ENCODE measurements around the gene CDO1. TPM values are rescaled to one million over a fixed set of nuclear protein-coding genes. Genes with fewer than 3 reads are reported as not detected.

Gene CDO1
- total RNA-seq, 2 experiments from 2014 or later = 0.19 to 0.34 TPM

DNA sequence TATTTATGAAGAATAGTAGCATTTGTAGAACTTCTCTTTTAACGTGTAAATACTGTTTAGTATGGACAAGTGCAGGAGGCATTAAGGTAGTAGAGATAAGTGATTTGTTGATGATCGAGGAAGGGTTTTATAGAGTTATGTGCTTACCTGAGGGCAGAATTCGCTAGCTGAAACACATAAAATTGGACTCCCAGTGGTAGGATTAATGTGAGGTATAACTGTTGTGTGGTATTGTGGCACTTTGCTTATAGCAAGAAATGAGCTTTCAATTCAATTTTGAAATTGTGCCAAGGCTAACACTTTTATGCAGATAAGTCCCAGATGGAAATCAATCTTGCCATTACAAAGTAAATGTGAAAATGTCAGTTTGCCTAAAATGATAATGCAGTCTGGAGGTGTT, 26.5 kb upstream of the CDO1 start:
- H3K27me3 ChIP-seq (ENCODE audit: control insufficient read depth in 1 of 2, insufficient read depth in 2 of 2, low read length in 2 of 2) = no peaks in the 10 kb centered on the region
- H3K27ac Mint-ChIP-seq = peak overlapping the region; percentile 97
- TF ChIP-seq, protein P1, sequence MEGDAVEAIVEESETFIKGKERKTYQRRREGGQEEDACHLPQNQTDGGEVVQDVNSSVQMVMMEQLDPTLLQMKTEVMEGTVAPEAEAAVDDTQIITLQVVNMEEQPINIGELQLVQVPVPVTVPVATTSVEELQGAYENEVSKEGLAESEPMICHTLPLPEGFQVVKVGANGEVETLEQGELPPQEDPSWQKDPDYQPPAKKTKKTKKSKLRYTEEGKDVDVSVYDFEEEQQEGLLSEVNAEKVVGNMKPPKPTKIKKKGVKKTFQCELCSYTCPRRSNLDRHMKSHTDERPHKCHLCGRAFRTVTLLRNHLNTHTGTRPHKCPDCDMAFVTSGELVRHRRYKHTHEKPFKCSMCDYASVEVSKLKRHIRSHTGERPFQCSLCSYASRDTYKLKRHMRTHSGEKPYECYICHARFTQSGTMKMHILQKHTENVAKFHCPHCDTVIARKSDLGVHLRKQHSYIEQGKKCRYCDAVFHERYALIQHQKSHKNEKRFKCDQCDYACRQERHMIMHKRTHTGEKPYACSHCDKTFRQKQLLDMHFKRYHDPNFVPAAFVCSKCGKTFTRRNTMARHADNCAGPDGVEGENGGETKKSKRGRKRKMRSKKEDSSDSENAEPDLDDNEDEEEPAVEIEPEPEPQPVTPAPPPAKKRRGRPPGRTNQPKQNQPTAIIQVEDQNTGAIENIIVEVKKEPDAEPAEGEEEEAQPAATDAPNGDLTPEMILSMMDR (IDR thresholded peaks at IDR 0.05) = no peak
- no peak overlapping the region for H3K27ac ChIP-seq (ENCODE audit: low read depth in 1 of 2, low read length in 2 of 2)
- no peaks in the 10 kb centered on the region for H3K9me3 Mint-ChIP-seq
- H3K4me1 ChIP-seq (ENCODE audit: insufficient read depth, low read length) = peaks cover 25% of the 10 kb centered on the region
- H3K4me1 Mint-ChIP-seq (ENCODE audit: low read depth) = peaks cover 65% of the 10 kb centered on the region
- DNase-seq (peak in 1 of 14 experiments; percentile 25), ATAC-seq (ENCODE audit: poor library complexity) (no peak)
- intact Hi-C loops (cut with DNase I, micrococcal nuclease) = loop anchor here (2.0 to 10.0 kb wide), 4 partner anchors 240 to 676 kb away; partner anchors contain the start of genes CCDC112 (in 1 of the 2), FEM1C (in 1 of the 2) and TRIM36 (in 1 of the 2)
- peaks cover 4% of the 10 kb centered on the region for H3K36me3 ChIP-seq (ENCODE audit: insufficient read depth, low read length)
- H3K4me3 ChIP-seq (ENCODE audit: low read length) = peak overlapping the region; percentile 71
- ChIA-PET POLR2A (interaction anchor here (1.0 to 2.7 kb wide), 5 partner anchors 8 to 581 kb away, joined by 3 to 11 read pairs (median 5); partner anchors contain the start of genes CCDC112 and COMMD10), CTCF (interaction anchor here (0.7 to 1.7 kb wide), 3 partner anchors 11 to 317 kb away, joined by 3 to 10 read pairs (median 4); no protein-coding TSS in a partner anchor)
- peak overlapping the region; percentile 99 for H3K4me3 Mint-ChIP-seq
- no peaks in the 10 kb centered on the region for H3K9me3 ChIP-seq (ENCODE audit: control insufficient read depth in 1 of 2, insufficient read depth in 1 of 2, low read length in 2 of 2)
- no peaks in the 10 kb centered on the region for H3K27me3 Mint-ChIP-seq
- peaks cover 18% of the 10 kb centered on the region for H3K36me3 Mint-ChIP-seq (ENCODE audit: low read depth)

DNA sequence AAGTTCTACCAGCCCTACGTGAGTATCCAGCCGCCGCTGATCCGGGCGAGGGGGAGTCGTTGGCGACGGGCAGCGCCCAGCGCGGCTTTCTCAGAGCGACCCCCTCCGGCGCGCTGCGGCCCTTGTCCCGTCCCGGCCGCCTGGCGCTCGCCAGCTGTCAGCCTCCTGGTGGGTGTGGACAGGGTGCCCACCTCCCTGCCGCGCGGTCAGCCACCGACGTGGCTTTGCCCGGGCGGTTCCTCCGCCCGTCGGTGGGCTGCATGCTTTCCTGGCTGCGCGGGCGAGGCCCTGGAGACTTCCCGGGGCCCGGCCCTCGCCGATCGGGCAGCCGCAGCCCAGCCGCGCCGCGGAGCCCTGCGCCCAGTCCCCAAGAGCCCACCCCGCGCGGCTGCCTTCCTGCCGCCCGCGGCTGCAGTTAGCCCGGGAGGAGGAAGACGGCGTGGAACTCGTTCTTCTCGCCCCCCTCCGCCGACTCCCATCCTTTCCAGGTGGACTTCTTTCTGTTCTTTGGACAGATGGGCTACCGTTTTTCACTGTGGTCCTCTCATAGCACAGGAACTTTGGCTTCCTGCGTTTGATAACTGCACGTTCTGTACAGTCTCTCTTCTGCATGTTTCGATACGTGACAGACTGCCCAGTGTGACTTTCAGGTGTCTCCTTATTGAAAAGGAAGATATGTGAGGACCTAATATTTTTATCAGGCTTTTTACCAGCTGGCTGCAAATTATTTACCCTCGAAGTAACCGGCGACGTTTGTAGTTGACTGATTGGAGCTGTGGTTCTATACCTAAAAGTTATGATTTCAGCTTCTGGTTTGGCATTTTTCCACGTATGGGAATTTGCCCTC, 25.9 kb upstream of the CDO1 start:
- intact Hi-C loops (cut with DNase I, micrococcal nuclease) = loop anchor here (2.0 to 10.0 kb wide), 4 partner anchors 240 to 675 kb away; partner anchors contain the start of genes CCDC112 (in 1 of the 2), FEM1C (in 1 of the 2) and TRIM36 (in 1 of the 2)
- Mint-ChIP-seq H3K4me1 (ENCODE audit: low read depth) (peaks cover 71% of the 10 kb centered on the region), H3K4me3 (peak overlapping the region; percentile 99), H3K9me3 (no peaks in the 10 kb centered on the region), H3K27ac (peak overlapping the region; percentile 97), H3K27me3 (no peaks in the 10 kb centered on the region), H3K36me3 (ENCODE audit: low read depth) (peaks cover 24% of the 10 kb centered on the region)
- TF ChIP-seq, protein P1 (IDR thresholded peaks at IDR 0.05) = no peak
- H3K36me3 ChIP-seq (ENCODE audit: insufficient read depth, low read length) = peaks cover 10% of the 10 kb centered on the region
- peaks cover 25% of the 10 kb centered on the region for H3K4me1 ChIP-seq (ENCODE audit: insufficient read depth, low read length)
- peak overlapping the region; percentile 71 for H3K4me3 ChIP-seq (ENCODE audit: low read length)
- no peaks in the 10 kb centered on the region for H3K9me3 ChIP-seq (ENCODE audit: control insufficient read depth in 1 of 2, insufficient read depth in 1 of 2, low read length in 2 of 2)
- DNase-seq (peak in 8 of 14 experiments; percentile 2 to 55 (median 21)), ATAC-seq (ENCODE audit: poor library complexity) (no peak)
- ChIA-PET POLR2A (interaction anchor here (0.7 to 2.7 kb wide), 10 partner anchors 7 to 580 kb away, joined by 3 to 16 read pairs (median 5); partner anchors contain the start of genes CCDC112, COMMD10, FEM1C and TMED7), CTCF (interaction anchor here (0.7 to 1.7 kb wide), 3 partner anchors 11 to 316 kb away, joined by 3 to 10 read pairs (median 4); no protein-coding TSS in a partner anchor)
- peak overlapping the region in 1 of 2 donors; percentile 85 for H3K27ac ChIP-seq (ENCODE audit: low read depth in 1 of 2, low read length in 2 of 2)
- H3K27me3 ChIP-seq (ENCODE audit: control insufficient read depth in 1 of 2, insufficient read depth in 2 of 2, low read length in 2 of 2) = no peaks in the 10 kb centered on the region

DNA sequence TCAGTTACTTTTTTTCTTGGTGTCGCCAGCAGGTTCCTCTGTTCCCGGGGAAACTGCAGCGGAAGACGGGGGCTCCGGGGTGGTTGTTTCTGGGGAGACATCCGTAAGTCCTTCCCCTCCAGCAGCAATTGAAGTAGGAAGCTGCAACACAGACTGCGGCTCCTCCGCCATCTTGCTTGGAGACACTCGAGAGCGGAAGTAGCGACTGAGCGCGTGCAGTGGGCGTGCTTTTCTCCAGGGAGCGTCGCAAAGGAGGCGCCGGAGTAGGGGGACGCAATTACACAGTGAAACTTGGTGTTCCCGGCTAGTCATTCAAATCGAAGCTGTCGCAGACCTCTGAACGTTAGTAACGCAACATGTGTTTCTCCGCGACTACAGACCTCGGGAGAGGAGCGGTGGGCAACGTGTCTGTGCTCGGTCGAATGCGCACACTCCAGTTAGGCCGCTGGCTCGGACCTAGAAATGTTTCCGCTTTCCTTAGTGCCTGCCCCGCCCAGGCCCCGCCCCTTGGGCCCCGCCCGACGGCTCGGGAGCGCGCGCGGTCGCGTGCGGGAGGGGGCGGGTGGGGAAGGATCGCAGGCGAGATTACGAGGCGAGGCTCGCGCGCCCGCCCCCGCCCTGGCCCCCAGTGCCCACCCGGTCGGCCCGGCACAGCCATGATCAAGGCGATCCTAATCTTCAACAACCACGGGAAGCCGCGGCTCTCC, 25.1 kb upstream of the CDO1 start, which contains the start of the genes AP3S1 and ATG12:
Gene AP3S1 (plus strand): TSS at position 554 of the 707 bp plus-strand sequence. CDS start 103 bp downstream, at position 657.
Gene ATG12 (minus strand): TSS at position 184 of the 707 bp plus-strand sequence. CDS start 13 bp downstream, at position 171.
- Histone ChIP-seq H3K4me3 (ENCODE audit: low read length) (peak within 1 kb of the TSS; percentile 71), H3K4me1 (ENCODE audit: insufficient read depth, low read length) (peaks cover 25% of the 10 kb centered on the region), H3K36me3 (ENCODE audit: insufficient read depth, low read length) (peaks cover 18% of the 10 kb centered on the region), H3K27me3 (ENCODE audit: control insufficient read depth in 1 of 2, insufficient read depth in 2 of 2, low read length in 2 of 2) (no peaks in the 10 kb centered on the region), H3K27ac (ENCODE audit: low read depth in 1 of 2, low read length in 2 of 2) (peak within 1 kb of the TSS; percentile 85 to 97), H3K9me3 (ENCODE audit: control insufficient read depth in 1 of 2, insufficient read depth in 1 of 2, low read length in 2 of 2) (no peaks in the 10 kb centered on the region)
- ATAC-seq (ENCODE audit: poor library complexity) (peak; percentile 89), DNase-seq (peak; percentile 79 to 96 (median 89))
- TF ChIP-seq, protein P1 (IDR thresholded peaks at IDR 0.05) = no peak
- H3K36me3 Mint-ChIP-seq (ENCODE audit: low read depth) = peaks cover 31% of the 10 kb centered on the region
- no peaks in the 10 kb centered on the region for H3K9me3 Mint-ChIP-seq
- peak within 1 kb of the TSS; percentile 97 for H3K27ac Mint-ChIP-seq
- peak within 1 kb of the TSS; percentile 99 for H3K4me3 Mint-ChIP-seq
- CTCF ChIA-PET = interaction anchor here (0.6 kb wide), 1 partner anchor 230 kb away, joined by 3 read pairs; no protein-coding TSS in a partner anchor
- POLR2A ChIA-PET = interaction anchor here (0.7 to 2.7 kb wide), 9 partner anchors 14 to 545 kb away, joined by 3 to 16 read pairs (median 6); partner anchors contain the start of genes CCDC112, COMMD10, FEM1C and TMED7
- intact Hi-C loops (cut with DNase I, micrococcal nuclease) = loop anchor here (2.0 to 10.0 kb wide), 7 partner anchors 215 to 674 kb away; partner anchors contain the start of genes FEM1C (in 2 of the 2), CCDC112 (in 1 of the 2), TMED7 (in 1 of the 2) and TRIM36 (in 1 of the 2)
- H3K4me1 Mint-ChIP-seq (ENCODE audit: low read depth) = peaks cover 76% of the 10 kb centered on the region
- no peaks in the 10 kb centered on the region for H3K27me3 Mint-ChIP-seq

Data from CD4-positive, alpha-beta T cell (primary cell).